Stimulated activated CD4-positive, alpha-beta T cell treated with anti-CD3 and anti-CD28 coated beads, Interleukin-2, amount 100 ng/mL, for 48 hours (primary cell): Measurements from ENCODE around the gene HDAC6.
"Not testable (repeated sequence)": the region's sequence is repeated elsewhere in the genome, so short reads cannot be mapped to it uniquely, and the experiment has no call there.

ENCODE experiments used
- DNase-seq, 2 donors: peaks; one replicate each; pipeline ENCODE4 v3.0.0-alpha.2; 2020

Gene HDAC6

DNA sequence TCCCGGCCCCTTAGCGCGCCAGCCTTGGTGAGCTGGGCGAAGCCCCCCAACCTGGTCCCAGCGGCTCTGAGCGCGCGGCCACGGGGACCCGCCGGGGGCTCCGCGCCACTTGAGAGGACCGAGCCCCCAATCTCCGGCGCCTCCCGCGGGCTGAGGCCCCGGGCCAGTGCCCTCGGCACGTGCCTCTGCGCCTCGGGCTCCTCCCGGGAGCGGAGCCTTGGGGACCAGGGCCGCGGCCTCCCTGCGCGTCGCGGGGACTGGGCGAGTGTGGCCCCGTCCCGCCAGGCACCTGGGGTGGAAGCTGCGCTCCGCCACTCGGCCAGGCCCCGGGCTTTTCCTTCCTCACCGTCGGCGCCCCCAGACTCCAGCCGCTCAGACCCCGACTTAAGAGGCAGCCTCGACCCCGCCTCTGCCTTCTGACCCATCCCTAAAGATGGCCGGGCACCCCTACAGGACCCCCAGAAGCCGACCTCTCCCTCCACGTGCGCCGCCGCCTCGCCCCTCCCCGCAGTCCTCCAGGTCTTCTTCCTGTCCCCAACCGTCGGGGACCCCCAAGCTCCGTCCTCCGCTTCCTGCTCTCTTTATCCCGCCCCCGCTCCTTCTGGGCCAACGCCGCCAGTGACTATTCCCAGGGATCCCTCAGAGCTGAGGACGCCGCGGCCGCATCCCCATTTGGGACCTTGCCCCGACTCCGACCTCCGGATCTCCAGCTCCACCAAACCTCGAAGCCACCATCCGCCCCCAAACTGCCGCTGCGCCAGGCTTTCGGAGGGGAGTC is 25.2 kb downstream of the HDAC6 start:
- no peak for DNase-seq

DNA sequence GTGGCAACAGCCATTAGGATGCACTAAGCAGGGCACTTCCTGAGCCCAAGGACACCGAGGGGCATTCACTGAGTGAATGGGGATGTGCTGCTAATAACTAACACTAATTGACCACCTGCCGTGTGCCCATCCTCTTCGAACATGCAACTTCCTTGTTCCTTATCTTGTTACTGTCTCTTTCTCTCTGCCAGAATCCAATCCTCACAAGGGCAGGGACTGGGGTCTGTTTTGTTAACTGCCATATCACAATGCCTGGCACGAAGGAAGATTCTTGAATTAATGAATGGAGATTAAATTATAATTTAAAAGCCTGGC is 25.7 kb downstream of the HDAC6 start:
- DNase-seq: no peak

DNA sequence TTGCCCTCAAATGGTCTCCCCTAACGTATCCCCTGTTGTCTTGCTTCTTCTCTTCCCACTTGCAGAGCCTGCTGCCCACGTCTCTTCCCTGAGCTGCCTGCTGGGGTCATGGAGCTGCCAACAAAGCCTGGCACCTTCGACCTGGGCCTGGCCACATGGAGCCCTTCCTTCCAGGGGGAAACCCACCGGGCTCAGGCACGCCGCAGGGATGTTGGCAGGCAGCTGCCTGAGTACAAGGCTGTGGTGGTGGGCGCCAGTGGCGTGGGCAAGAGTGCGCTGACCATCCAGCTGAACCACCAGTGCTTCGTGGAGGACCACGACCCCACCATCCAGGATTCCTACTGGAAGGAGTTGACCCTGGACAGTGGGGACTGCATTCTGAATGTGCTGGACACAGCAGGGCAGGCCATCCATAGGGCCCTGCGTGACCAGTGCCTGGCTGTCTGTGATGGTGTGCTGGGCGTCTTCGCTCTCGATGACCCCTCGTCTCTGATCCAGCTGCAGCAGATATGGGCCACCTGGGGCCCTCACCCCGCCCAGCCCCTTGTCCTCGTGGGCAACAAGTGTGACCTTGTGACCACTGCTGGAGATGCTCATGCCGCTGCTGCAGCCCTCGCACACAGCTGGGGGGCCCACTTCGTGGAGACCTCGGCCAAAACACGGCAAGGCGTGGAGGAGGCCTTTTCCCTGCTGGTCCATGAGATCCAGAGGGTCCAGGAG is 27.3 kb downstream of the HDAC6 start:
- no peak for DNase-seq

DNA sequence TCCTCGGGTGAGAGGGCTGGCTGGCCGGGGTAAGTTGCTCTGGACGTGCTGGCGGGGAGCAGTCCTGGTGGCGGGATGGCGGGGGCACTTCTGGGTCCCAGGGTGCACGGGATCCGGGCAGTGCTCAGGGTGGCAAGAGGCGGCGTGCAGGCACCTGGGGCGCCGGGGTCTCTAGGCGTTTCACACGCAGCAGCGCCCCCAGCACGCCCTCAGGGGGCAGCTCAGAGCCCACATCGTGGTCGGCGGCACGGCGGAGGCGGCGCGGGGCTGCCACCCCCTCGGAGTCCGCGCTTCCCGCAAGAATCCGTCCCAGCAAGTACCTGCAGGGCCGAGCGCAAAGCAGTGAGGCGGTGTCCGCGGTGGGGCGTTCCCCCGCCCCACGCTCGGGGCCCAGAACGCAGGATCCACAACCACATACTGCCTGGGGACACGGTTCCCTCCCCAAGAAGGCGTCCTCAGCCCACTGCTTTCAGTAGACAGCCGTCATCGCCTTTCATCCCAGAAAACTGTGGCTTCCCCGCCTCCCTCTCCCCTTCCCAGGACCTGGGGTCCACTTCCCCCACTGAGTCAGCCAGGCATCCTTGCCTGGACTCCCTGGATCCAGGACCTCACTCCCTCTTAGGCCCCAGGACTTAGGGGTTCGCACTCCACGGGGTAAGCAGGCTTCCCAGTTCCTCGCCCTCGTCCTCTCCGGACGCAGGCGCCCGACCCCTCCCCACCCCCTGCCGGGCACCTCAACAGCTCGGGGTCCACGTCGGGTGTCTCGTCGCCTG is 29.5 kb downstream of the HDAC6 start:
- no peak for DNase-seq

GRCh38 chrX:48831909-48832291 is 30.0 kb downstream of the HDAC6 start:
- DNase-seq: no peak

DNA sequence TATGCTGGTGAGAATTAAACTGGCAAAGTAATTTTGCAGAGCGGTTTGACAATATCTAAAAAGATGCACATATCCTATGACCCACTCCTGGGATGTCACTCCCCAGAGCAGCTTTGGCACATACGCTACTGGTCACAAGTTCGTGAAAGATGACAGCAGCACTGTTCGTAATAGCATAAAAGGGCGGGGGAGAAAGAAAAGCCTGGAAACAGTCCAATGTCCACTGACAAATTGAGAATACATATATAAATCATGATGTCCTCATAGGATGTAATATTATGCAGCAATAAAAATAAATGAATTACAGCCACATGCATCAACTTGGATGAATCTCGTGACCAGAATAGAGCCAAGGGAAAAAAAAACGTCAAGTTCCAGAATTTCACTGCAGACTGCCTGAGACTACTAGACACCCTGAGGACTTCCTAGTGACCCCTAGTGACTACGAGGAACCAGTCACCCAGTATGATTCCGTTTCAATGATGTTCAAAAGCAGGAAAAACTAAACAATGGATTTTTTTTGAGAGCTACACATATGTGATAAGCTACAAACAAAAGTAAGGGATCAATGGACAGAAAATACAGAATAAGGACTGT is 31.8 kb downstream of the HDAC6 start:
- DNase-seq: no peak

DNA sequence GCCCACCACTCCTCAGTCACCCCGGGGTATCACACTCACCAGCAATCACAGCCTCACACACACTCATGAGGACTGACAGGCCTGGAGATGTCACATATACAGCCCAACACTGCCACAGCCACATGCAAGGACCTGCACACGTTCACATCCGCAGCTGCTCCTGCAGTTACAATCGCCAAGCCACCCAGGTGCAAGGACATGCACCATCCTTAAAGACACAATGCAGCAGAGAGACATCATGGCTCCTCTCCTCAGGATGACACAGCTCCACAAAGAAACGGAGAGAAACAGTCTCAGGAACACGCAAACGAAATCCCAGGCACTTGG is 32.5 kb downstream of the HDAC6 start:
- no peak for DNase-seq

DNA sequence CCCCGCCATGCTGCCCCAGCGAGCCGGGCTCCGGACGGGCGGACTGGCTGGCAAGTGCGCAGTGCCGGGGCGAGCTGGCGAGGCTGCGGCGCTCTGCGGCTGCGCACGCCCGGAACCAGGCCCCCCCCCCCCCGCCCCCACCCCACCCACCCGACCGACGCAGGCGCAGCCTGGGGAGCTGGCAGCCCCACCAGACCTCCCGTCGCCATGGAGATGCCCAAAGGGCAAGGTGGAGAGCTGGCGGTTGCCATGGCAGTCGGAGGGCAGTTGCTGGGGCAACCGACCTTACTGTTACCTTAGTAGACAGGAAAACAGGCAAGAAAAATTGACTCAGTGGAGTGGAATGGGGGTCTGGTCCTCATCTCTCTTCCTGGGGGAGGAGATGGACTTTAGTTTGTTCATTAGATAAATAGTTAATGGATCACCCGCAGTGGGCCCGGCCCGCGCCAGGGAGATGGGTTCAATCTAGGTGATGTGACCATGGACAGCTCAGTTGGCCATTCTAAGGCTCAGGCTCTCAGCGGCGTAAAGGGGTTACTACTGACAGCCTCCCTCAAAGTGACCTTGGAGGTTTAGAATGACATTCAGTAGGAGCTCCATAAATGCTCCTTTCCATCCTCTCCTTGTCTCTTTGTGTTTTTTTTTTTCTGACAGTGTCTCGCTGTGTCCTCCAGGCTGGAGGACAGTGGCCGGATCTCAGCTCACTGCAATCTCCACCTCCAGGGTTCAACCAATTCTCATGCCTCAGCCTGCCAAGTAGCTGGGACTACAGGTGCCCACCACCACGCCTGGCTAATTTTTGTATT is 33.9 kb downstream of the HDAC6 start, which contains the start of gene PCSK1N:
PCSK1N (minus strand) TSS at position 87 of the 806 bp plus-strand sequence; CDS start at position 9, 78 bp downstream.
- no peak for DNase-seq

- DNase-seq: no peak
Observed at GRCh38 chrX:48839686-48840085, 37.8 kb downstream of the HDAC6 start.

- no peak for DNase-seq
Observed at GRCh38 chrX:48848847-48849246, 47.0 kb downstream of the HDAC6 start.

DNA sequence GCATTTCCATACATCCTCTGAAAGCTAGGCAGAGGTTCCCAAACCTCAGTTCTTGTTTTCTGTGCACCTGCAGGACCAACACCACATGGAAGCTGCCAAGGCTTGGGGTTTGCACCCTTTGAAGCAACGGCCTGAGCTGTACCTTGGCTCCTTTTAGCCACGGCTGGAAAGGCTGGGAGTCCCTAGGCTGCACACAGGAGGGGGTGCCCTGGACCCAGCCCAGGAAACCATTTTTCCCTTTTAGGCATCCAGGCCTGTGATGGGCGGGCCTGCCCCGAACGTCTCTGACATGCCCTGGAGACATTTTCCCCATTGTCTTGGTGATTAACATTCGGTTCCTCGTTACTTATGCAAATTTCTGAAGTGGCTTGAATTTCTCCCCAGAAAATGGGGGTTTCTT is 51.0 kb downstream of the HDAC6 start:
- no peak for DNase-seq

DNA sequence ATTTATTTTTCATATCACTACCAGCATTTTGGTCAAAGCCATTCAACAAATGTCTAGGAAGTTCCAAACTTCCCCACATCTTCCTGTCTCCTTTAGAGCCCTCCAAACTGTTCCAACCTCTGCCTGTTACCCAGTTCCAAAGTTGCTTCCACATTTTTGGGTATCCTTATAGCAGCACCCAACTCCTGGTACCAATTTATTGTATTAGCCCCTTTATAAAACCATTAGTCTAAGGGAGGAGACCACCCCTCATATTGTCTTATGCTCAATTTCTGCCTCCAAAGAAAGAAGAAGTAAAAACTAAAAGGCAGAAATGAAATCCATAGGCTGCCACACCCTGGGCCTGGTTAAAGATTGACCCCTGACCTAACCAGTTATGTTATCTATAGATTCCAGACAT is 51.6 kb downstream of the HDAC6 start:
- DNase-seq: not testable (repeated sequence)

DNA sequence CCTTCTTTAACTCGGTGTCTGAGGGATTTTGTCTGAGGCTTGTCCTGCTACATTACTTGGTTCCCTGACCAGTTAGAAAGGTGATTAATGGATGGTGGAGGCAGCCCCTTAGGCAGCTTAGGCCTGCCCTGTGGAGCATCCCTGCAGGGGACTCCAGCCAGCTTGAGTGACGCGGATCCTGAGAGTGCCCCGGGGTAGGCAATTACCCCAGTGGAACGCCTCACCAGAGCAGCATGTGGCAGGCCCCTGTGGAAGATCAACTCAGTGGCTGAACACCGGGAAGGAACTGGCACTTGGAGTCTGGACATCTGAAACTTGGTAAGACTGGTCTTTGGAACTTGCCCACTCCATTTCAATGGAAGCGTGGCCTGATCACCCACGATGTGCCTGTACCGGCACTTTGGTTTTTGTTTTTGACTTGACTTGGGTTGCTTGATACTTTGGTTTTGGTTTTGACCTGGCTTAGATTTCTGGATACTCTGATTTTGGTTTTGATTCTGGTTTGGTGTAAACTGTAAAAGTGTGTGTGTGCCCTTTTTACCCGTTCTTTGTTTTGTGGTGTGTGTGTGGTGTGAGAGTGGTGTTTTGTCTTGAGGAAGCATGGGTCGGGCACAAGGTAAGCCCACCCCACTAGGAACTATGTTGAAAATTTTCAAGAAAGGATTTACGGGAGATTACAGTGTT is 52.4 kb downstream of the HDAC6 start:
- DNase-seq: not testable (repeated sequence)

DNA sequence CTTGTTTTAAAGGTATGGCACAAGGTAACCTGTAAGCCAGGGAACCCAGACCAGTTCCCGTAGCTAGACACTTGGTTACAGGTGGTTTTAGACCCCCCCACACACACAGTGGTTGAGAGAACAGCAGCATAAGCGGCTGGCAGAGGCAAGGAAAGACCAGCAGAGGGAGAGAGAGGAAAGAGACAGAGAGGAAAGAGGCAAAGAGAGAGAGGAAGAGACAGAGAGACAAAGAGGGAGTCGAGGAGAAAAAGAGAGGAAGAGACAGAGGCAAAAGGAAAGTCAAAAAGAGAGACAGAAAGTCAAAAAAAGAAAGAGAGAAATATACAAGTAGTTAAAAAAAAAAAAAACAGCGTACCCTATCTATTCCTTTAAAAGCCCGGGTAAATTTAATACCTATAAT is 53.0 kb downstream of the HDAC6 start:
- no peak for DNase-seq

GRCh38 chrX:48864210-48864609 is 62.3 kb downstream of the HDAC6 start:
- no peak for DNase-seq

DNA sequence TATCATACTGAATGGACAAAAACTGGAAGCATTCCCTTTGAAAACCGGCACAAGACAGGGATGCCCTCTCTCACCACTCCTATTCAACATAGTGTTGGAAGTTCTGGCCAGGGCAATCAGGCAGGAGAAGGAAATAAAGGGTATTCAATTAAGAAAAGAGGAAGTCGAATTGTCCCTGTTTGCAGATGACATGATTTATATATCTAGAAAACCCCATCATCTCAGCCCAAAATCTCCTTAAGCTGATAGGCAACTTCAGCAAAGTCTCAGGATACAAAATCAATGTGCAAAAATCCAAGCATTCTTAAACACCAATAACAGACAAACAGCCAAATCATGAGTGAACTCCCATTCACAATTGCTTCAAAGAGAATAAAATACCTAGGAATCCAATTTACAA is 70.2 kb downstream of the HDAC6 start:
- DNase-seq: not testable (repeated sequence)
